GM12801 (cell line): ENCODE measurements around the gene TSPEAR.

Source experiments
- CTCF ChIP-seq: IDR thresholded peaks from one replicate; pipeline ENCODE4 v1.5.1; 2011; ENCODE audit warnings: control low read depth; ENCODE audit not compliant: insufficient read length; ENCODE audit errors: extremely low read depth

Gene TSPEAR

DNA sequence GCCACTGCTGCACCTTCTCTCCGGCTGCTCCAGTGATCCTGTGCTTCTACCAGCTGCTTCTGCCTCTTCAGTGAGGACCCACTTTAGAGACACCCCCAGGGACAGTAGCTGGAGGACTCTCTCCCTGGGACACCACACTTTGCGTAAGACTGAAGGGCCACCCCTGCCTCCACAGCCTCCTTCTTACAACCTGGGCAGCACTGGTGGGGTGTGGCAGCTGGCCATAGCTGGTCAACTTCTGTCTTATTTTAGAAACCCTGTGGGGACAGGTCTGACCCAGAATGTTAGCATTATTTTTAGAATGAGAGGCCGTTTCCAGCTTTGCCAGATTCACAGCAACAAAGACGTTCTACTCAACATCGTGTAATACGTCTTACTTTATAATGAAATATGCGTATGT, 85.6 kb downstream of the TSPEAR start:
- TF ChIP-seq CTCF, result no peak

DNA sequence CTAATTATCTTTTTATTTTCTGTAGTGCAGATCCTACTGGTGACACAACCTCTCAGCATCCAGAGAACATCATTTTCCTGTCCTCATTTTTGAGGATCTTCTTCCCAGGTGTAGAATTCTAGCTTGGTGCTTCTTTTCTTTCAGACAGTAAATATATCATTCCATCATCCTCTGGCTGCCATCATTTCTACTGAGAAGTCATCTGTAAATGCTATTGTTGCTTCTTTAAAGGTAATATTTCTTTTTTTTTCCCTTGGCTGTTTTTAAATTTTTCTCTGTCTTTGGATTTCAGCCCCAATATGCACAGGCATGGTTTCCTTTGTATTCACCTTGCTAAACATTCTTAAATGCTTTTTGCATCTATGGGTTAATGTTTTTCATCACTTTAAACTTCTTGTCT, 87.8 kb downstream of the TSPEAR start:
- no peak for TF ChIP-seq CTCF

- no peak for TF ChIP-seq CTCF
These were observed 91.5 kb downstream of the TSPEAR start for GRCh38 chr21:44619886-44620285.

GRCh38 chr21:44618909-44619308, 92.5 kb downstream of the TSPEAR start:
- TF ChIP-seq CTCF, result no peak

- TF ChIP-seq CTCF, result no peak
These were observed 92.9 kb downstream of the TSPEAR start for GRCh38 chr21:44618504-44618903.

GRCh38 chr21:44617071-44617501, 94.3 kb downstream of the TSPEAR start:
- no peak for TF ChIP-seq CTCF

- no peak for TF ChIP-seq CTCF
These were observed 94.8 kb downstream of the TSPEAR start for GRCh38 chr21:44616591-44616926.
